Stomach (tissue), 4 donors: Measurements from ENCODE around the gene ANKRD55.

Source experiments
- EP300 ChIP-seq: sonication (generic); formaldehyde crosslinking; IDR thresholded peaks from one replicate; pipeline ENCODE4 v1.6.1; 2017; ENCODE audit warnings: antibody characterized with exemption
- TF ChIP-seq, protein P1 (sequence below), 7 experiments: fragments of 450-650 bp in 4 of 7; fragments of 200-600 bp in 3 of 7; sonication (generic) in 3 of 7; IDR thresholded peaks; one replicate each; pipeline ENCODE4 v1.5.1; 2016 to 2019; ENCODE audit warnings: antibody characterized with exemption in 7 of 7, control low read depth in 2 of 7, mild to moderate bottlenecking in 1 of 7

DNA sequence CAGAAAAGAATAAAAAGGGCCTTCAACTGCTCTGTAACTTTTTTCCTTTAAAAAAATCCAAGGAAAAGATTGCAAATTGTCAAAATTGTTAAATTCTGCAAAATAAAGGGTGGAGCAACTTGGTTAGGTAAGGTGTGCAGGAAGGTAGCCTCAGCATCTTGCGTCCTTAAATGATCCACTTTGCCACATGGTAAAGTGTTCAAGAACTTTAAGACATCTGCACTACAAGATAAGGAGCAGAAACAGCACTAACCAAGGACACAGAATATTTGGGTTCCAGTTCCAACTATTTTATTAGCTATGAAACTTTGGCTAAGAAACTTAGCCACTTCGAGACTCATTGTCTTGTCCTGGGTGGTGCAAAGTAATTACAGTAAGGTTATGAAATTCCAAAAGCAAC is 53.7 kb downstream of the ANKRD55 start:
- no peak for TF ChIP-seq EP300
- TF ChIP-seq, protein P1, sequence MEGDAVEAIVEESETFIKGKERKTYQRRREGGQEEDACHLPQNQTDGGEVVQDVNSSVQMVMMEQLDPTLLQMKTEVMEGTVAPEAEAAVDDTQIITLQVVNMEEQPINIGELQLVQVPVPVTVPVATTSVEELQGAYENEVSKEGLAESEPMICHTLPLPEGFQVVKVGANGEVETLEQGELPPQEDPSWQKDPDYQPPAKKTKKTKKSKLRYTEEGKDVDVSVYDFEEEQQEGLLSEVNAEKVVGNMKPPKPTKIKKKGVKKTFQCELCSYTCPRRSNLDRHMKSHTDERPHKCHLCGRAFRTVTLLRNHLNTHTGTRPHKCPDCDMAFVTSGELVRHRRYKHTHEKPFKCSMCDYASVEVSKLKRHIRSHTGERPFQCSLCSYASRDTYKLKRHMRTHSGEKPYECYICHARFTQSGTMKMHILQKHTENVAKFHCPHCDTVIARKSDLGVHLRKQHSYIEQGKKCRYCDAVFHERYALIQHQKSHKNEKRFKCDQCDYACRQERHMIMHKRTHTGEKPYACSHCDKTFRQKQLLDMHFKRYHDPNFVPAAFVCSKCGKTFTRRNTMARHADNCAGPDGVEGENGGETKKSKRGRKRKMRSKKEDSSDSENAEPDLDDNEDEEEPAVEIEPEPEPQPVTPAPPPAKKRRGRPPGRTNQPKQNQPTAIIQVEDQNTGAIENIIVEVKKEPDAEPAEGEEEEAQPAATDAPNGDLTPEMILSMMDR (IDR thresholded peaks at IDR 0.05): no peak
